GM23338 (cell line): Measurements from ENCODE around the gene NUDT13. TPM values are rescaled to one million over a fixed set of nuclear protein-coding genes. Genes with fewer than 3 reads are reported as not detected.

Source experiments
- ATAC-seq: fragments of 200-7000 bp; cut with Tn5 transposase; 3 replicates; pipeline ENCODE4 v1.9.1; 2020
- DNase-seq: peaks from one replicate; pipeline ENCODE4 v3.0.0-alpha.2; 2015; ENCODE audit warnings: low spot score
- H2AFZ ChIP-seq: fragments of 200-600 bp; sonication (generic); 2 replicates; pipeline ENCODE4 v1.8.0; 2016; ENCODE audit warnings: antibody characterized with exemption, mild to moderate bottlenecking, moderate library complexity
- H3F3A ChIP-seq: fragments of 200-600 bp; sonication (generic); replicated peaks from 2 replicates; pipeline ENCODE4 v1.8.0; 2017; ENCODE audit warnings: antibody characterized with exemption, mixed run types, low read depth
- H3K27ac ChIP-seq: fragments of 200-600 bp; sonication (generic); 2 replicates; pipeline ENCODE4 v1.6.1; 2016; ENCODE audit warnings: low read depth
- H3K27me3 ChIP-seq: fragments of 200-600 bp; sonication (generic); 2 replicates; pipeline ENCODE4 v1.8.0; 2016; ENCODE audit warnings: mild to moderate bottlenecking, mixed run types, moderate library complexity; ENCODE audit not compliant: insufficient read depth
- H3K36me3 ChIP-seq: fragments of 200-600 bp; sonication (generic); 2 replicates; pipeline ENCODE4 v1.8.0; 2016; ENCODE audit warnings: mild to moderate bottlenecking; ENCODE audit not compliant: insufficient read depth
- H3K4me1 ChIP-seq: fragments of 200-600 bp; sonication (generic); 2 replicates; pipeline ENCODE4 v1.8.0; 2016; ENCODE audit warnings: mild to moderate bottlenecking, moderate library complexity; ENCODE audit not compliant: insufficient read depth
- H3K4me2 ChIP-seq: fragments of 200-600 bp; sonication (generic); 2 replicates; pipeline ENCODE4 v1.7.1; 2017; ENCODE audit warnings: mixed run types
- H3K4me3 ChIP-seq: fragments of 200-600 bp; sonication (generic); 2 replicates; pipeline ENCODE4 v1.6.1; 2016; ENCODE audit warnings: mixed run types
- H3K79me2 ChIP-seq: fragments of 200-600 bp; sonication (generic); replicated peaks from 2 replicates; pipeline ENCODE4 v1.8.0; 2017; ENCODE audit warnings: mild to moderate bottlenecking; ENCODE audit not compliant: insufficient read depth
- H3K9me2 ChIP-seq: fragments of 200-600 bp; sonication (generic); 2 replicates; pipeline ENCODE4 v1.8.0; 2017; ENCODE audit not compliant: insufficient read depth
- H4K20me1 ChIP-seq: fragments of 200-600 bp; sonication (generic); replicated peaks from 2 replicates; pipeline ENCODE4 v1.8.0; 2017; ENCODE audit warnings: mild to moderate bottlenecking; ENCODE audit not compliant: insufficient read depth
- H3K27ac Mint-ChIP-seq: 2 replicates; pipeline ENCODE4 v1.8.0; 2020; ENCODE audit warnings: inconsistent platforms, mild to moderate bottlenecking, moderate library complexity, mixed read lengths
- H3K27me3 Mint-ChIP-seq: 3 replicates; pipeline ENCODE4 v1.8.0; 2022; ENCODE audit warnings: low read depth, mild to moderate bottlenecking, moderate library complexity, mixed read lengths, inconsistent platforms; ENCODE audit not compliant: insufficient read depth, poor library complexity
- H3K36me3 Mint-ChIP-seq: 3 replicates; pipeline ENCODE4 v1.8.0; 2021; ENCODE audit warnings: low read depth, mild to moderate bottlenecking, inconsistent platforms, moderate library complexity, mixed read lengths
- H3K4me1 Mint-ChIP-seq: 3 replicates; pipeline ENCODE4 v1.8.0; 2020; ENCODE audit warnings: mild to moderate bottlenecking, inconsistent platforms, mixed read lengths
- H3K4me3 Mint-ChIP-seq: 3 replicates; pipeline ENCODE4 v1.8.0; 2021; ENCODE audit warnings: moderate library complexity, mild to moderate bottlenecking, inconsistent platforms, mixed read lengths
- H3K9me3 Mint-ChIP-seq: 3 replicates; pipeline ENCODE4 v1.8.0; 2020; ENCODE audit warnings: moderate library complexity, mild to moderate bottlenecking, inconsistent platforms, mixed read lengths
- CREB1 ChIP-seq: fragments of 250-450 bp; sonication (Bioruptor Pico); IDR thresholded peaks from 2 replicates; pipeline ENCODE4 v1.5.0; 2020; ENCODE audit warnings: low read depth, mild to moderate bottlenecking, moderate library complexity
- EZH2 ChIP-seq: fragments of 200-600 bp; sonication (generic); IDR thresholded peaks from one replicate; pipeline ENCODE4 v1.8.0; 2017; ENCODE audit warnings: antibody characterized with exemption, mild to moderate bottlenecking, low read depth; ENCODE audit not compliant: unreplicated experiment
- EZH2phosphoT487 ChIP-seq: fragments of 200-600 bp; sonication (generic); IDR thresholded peaks from one replicate; pipeline ENCODE4 v1.8.1; 2018; ENCODE audit warnings: antibody characterized with exemption; ENCODE audit not compliant: unreplicated experiment
- JUNB ChIP-seq: IDR thresholded peaks from one replicate; pipeline ENCODE4 v1.6.1; 2016; ENCODE audit warnings: antibody characterized with exemption; ENCODE audit not compliant: unreplicated experiment
- NANOG ChIP-seq: IDR thresholded peaks from 2 replicates; pipeline ENCODE4 v1.6.1; 2016; ENCODE audit warnings: antibody characterized with exemption, borderline replicate concordance
- POLR2AphosphoS5 ChIP-seq: IDR thresholded peaks from 2 replicates; pipeline ENCODE4 v1.6.1; 2016; ENCODE audit warnings: antibody characterized with exemption, low read depth
- STAT1 ChIP-seq: IDR thresholded peaks from one replicate; pipeline ENCODE4 v1.6.1; 2016; ENCODE audit warnings: antibody characterized with exemption; ENCODE audit not compliant: unreplicated experiment
- ZNF114 ChIP-seq: fragments of 250-450 bp; sonication (Bioruptor Pico); IDR thresholded peaks from 2 replicates; pipeline ENCODE4 v1.5.0; 2020; ENCODE audit warnings: mild to moderate bottlenecking, moderate library complexity
- ZNF331 ChIP-seq: fragments of 250-450 bp; sonication (Bioruptor Pico); IDR thresholded peaks from 2 replicates; pipeline ENCODE4 v1.5.0; 2020; ENCODE audit warnings: low read depth, mild to moderate bottlenecking, moderate library complexity
- polyA plus RNA-seq: library from polyadenylated mRNA; unstranded; fragments of >200 nt; fragmentation: Nextera tagmentation; extraction: Ambion mirVana; gene quantifications from 2 replicates; pipeline ENCODE4 v1.2.1, GENCODE V29; 2016
- total RNA-seq: library from RNA; depleted of rRNA; stranded (reverse); fragments of >200 nt; shearing (Covaris generic); gene quantifications from 2 replicates; pipeline ENCODE4 v1.2.3, GENCODE V29; 2014
- TF ChIP-seq, protein P1 (sequence below): fragments of 250-450 bp; sonication (Bioruptor Pico); IDR thresholded peaks from 2 replicates; pipeline ENCODE4 v1.5.0; 2020; ENCODE audit warnings: mild to moderate bottlenecking, moderate library complexity
- TF ChIP-seq, protein P2 (sequence below): IDR thresholded peaks from 2 replicates; pipeline ENCODE4 v1.6.1; 2016; ENCODE audit warnings: antibody characterized with exemption
- TF ChIP-seq, protein P3 (sequence below), 2 experiments: fragments of 200-600 bp in 1 of 2; sonication (generic) in 1 of 2; conservative IDR thresholded peaks; 2 replicates each; pipeline versions ENCODE4 v1.5.1 to v1.6.1; 2016 to 2017; ENCODE audit warnings: antibody characterized with exemption in 2 of 2, low read depth in 2 of 2, mild to moderate bottlenecking in 2 of 2, moderate library complexity in 1 of 2

Gene NUDT13
- total and polyA plus RNA-seq, 2 experiments from 2014 or later: 1.4 to 2.2 TPM

DNA sequence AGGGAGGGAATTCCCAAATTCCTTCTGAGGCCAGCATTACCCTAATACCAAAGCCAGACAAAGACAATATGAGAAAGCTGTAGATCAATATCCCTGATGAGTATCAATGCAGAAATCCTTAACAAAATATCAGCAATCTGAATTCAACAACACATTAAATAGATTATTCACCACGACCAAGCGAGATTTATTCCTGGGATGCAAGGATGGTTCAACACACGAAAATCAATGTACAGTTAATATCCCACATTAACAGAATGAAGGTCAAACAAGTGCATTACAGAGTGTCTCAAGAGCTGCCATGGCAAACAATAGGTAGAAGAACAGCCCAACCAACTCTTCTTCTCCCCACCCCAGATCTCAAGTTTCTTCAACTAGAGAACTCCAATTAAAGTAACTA is 51.4 kb downstream of the NUDT13 start (continued):
- TF ChIP-seq, protein P1, sequence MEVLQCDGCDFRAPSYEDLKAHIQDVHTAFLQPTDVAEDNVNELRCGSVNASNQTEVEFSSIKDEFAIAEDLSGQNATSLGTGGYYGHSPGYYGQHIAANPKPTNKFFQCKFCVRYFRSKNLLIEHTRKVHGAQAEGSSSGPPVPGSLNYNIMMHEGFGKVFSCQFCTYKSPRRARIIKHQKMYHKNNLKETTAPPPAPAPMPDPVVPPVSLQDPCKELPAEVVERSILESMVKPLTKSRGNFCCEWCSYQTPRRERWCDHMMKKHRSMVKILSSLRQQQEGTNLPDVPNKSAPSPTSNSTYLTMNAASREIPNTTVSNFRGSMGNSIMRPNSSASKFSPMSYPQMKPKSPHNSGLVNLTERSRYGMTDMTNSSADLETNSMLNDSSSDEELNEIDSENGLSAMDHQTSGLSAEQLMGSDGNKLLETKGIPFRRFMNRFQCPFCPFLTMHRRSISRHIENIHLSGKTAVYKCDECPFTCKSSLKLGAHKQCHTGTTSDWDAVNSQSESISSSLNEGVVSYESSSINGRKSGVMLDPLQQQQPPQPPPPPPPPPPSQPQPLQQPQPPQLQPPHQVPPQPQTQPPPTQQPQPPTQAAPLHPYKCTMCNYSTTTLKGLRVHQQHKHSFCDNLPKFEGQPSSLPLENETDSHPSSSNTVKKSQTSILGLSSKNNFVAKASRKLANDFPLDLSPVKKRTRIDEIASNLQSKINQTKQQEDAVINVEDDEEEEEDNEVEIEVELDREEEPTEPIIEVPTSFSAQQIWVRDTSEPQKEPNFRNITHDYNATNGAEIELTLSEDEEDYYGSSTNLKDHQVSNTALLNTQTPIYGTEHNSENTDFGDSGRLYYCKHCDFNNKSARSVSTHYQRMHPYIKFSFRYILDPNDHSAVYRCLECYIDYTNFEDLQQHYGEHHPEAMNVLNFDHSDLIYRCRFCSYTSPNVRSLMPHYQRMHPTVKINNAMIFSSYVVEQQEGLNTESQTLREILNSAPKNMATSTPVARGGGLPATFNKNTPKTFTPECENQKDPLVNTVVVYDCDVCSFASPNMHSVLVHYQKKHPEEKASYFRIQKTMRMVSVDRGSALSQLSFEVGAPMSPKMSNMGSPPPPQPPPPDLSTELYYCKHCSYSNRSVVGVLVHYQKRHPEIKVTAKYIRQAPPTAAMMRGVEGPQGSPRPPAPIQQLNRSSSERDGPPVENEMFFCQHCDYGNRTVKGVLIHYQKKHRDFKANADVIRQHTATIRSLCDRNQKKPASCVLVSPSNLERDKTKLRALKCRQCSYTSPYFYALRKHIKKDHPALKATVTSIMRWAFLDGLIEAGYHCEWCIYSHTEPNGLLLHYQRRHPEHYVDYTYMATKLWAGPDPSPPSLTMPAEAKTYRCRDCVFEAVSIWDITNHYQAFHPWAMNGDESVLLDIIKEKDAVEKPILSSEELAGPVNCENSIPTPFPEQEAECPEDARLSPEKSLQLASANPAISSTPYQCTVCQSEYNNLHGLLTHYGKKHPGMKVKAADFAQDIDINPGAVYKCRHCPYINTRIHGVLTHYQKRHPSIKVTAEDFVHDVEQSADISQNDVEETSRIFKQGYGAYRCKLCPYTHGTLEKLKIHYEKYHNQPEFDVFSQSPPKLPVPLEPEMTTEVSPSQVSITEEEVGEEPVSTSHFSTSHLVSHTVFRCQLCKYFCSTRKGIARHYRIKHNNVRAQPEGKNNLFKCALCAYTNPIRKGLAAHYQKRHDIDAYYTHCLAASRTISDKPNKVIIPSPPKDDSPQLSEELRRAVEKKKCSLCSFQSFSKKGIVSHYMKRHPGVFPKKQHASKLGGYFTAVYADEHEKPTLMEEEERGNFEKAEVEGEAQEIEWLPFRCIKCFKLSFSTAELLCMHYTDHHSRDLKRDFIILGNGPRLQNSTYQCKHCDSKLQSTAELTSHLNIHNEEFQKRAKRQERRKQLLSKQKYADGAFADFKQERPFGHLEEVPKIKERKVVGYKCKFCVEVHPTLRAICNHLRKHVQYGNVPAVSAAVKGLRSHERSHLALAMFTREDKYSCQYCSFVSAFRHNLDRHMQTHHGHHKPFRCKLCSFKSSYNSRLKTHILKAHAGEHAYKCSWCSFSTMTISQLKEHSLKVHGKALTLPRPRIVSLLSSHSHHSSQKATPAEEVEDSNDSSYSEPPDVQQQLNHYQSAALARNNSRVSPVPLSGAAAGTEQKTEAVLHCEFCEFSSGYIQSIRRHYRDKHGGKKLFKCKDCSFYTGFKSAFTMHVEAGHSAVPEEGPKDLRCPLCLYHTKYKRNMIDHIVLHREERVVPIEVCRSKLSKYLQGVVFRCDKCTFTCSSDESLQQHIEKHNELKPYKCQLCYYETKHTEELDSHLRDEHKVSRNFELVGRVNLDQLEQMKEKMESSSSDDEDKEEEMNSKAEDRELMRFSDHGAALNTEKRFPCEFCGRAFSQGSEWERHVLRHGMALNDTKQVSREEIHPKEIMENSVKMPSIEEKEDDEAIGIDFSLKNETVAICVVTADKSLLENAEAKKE: no peak
- TF ChIP-seq EZH2phosphoT487 (no peak), ZNF331 (CRISPR knock-in tag) (no peak), CREB1 (CRISPR knock-in tag) (no peak), EZH2 (no peak)
- TF ChIP-seq, protein P2, sequence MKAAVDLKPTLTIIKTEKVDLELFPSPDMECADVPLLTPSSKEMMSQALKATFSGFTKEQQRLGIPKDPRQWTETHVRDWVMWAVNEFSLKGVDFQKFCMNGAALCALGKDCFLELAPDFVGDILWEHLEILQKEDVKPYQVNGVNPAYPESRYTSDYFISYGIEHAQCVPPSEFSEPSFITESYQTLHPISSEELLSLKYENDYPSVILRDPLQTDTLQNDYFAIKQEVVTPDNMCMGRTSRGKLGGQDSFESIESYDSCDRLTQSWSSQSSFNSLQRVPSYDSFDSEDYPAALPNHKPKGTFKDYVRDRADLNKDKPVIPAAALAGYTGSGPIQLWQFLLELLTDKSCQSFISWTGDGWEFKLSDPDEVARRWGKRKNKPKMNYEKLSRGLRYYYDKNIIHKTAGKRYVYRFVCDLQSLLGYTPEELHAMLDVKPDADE: no peak

DNA sequence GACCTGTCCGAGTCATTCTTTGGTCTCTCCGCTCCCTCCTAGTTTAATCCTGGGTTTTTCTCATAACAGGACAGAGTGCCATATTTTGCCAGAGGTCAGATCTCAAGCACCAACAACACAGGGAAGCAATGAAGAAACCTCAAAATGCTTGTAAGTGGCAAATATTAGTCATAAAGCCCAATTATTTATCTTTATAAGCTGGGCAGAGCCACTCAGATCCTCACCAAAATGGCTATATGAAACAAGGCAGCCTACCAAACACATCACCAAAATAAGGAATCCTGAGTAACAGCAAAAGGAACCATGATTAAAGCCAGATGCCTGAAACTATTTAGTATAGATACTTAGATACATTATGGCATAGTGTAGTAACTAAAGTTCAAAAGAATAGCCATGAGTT is 52.8 kb downstream of the NUDT13 start:
- Histone ChIP-seq H3K4me3 (no peak overlapping the region), H3K27me3 (no peaks in the 10 kb centered on the region), H3K4me1 (0 out of 2 replicates have a peak, but pooled peaks cover 6% of the 10 kb centered on the region), H3F3A (no peaks in the 10 kb centered on the region), H3K27ac (no peak overlapping the region), H3K4me2 (no peak overlapping the region), H3K36me3 (peaks cover 19% of the 10 kb centered on the region; the same call in 1 of the 2 replicates), H2AFZ (no peak overlapping the region), H3K9me2 (no peaks in the 10 kb centered on the region), H4K20me1 (peaks cover 13% of the 10 kb centered on the region), H3K79me2 (peaks cover 79% of the 10 kb centered on the region)
- H3K4me3 Mint-ChIP-seq: no peak overlapping the region
- H3K36me3 Mint-ChIP-seq: peaks cover 35% of the 10 kb centered on the region
- H3K27ac Mint-ChIP-seq: no peak overlapping the region
- DNase-seq (no peak), ATAC-seq (no peak)
- no peaks in the 10 kb centered on the region; the same call in 2 of the 3 replicates for H3K9me3 Mint-ChIP-seq
- H3K4me1 Mint-ChIP-seq: peaks cover 6% of the 10 kb centered on the region; the same call in 2 of the 3 replicates
- H3K27me3 Mint-ChIP-seq: no peaks in the 10 kb centered on the region
- TF ChIP-seq EZH2: no peak
- TF ChIP-seq ZNF114 (CRISPR knock-in tag): no peak
- no peak for TF ChIP-seq POLR2AphosphoS5
- no peak for TF ChIP-seq NANOG
- TF ChIP-seq, protein P3, sequence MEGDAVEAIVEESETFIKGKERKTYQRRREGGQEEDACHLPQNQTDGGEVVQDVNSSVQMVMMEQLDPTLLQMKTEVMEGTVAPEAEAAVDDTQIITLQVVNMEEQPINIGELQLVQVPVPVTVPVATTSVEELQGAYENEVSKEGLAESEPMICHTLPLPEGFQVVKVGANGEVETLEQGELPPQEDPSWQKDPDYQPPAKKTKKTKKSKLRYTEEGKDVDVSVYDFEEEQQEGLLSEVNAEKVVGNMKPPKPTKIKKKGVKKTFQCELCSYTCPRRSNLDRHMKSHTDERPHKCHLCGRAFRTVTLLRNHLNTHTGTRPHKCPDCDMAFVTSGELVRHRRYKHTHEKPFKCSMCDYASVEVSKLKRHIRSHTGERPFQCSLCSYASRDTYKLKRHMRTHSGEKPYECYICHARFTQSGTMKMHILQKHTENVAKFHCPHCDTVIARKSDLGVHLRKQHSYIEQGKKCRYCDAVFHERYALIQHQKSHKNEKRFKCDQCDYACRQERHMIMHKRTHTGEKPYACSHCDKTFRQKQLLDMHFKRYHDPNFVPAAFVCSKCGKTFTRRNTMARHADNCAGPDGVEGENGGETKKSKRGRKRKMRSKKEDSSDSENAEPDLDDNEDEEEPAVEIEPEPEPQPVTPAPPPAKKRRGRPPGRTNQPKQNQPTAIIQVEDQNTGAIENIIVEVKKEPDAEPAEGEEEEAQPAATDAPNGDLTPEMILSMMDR (conservative IDR thresholded peaks at IDR 0.05; ENCODE audit: low read depth in 2 of 2): no peak
- TF ChIP-seq STAT1: no peak
- TF ChIP-seq JUNB: no peak
